ENCODE measurements around the gene MRTFB. TPM values are rescaled to one million over a fixed set of nuclear protein-coding genes. Genes with fewer than 3 reads are reported as not detected.

MRTFB gene
- total RNA-seq, 1 experiment from 2014 or later = 30.0 TPM

DNA sequence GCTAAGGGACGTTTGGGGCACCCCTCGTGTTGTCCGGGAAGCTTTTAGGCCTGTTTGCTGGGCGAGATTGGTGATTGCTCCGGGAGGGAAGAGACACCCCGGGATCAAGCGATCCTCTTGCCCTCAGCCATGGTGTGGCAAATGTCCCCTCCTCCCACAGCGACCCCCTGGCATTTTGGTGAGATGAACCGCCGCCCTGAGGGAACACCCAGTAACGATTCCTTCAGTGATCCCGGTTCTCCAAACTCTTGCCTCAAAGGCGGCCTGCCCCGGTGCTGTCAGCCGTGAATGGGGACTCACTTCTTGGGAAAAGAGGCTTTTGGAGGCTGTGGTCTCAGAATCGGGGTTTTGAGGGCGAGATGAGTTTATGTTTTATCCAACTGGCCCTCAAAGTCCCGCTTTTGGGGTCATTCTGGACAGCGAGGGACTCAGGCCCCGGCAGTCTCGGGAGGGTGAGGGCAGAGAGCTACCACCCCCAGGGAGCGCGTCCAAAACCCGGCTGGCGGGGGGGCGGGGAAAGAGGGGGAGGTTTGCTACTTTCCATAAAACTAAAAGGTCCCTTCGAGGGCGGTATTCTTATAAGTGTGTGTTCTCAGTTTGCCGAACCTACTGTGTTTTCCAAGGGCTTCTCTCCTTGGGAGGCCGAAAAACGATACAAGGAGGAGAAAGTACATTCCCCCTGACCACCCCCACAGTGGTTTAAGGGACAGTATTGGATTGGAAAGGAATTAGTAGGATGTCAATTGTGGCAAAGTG, 232.7 kb downstream of the MRTFB start:
- intact Hi-C loops (cut with micrococcal nuclease) = loop anchor here (5.0 kb wide), 1 partner anchor 93 kb away; no protein-coding TSS in a partner anchor
- Mint-ChIP-seq H3K36me3 (ENCODE audit: insufficient read depth, unreplicated experiment) (peaks cover 11% of the 10 kb centered on the region), H3K4me3 (ENCODE audit: unreplicated experiment) (peak overlapping the region; percentile 81), H3K27ac (ENCODE audit: low read depth, unreplicated experiment) (no peak overlapping the region), H3K27me3 (ENCODE audit: insufficient read depth, unreplicated experiment) (no peaks in the 10 kb centered on the region), H3K4me1 (ENCODE audit: insufficient read depth, unreplicated experiment) (peaks cover 50% of the 10 kb centered on the region), H3K9me3 (ENCODE audit: unreplicated experiment) (no peaks in the 10 kb centered on the region)
- ChIA-PET POLR2A (interaction anchor here (0.6 to 3.4 kb wide), 5 partner anchors 13 to 1176 kb away, joined by 3 to 19 read pairs (median 3); no protein-coding TSS in a partner anchor), CTCF (interaction anchor here (0.7 to 1.2 kb wide), 3 partner anchors 14 to 381 kb away, joined by 4 to 5 read pairs (median 5); no protein-coding TSS in a partner anchor)
- no TSS peak for BruUV-seq (replicated peaks)
- DNase-seq (ENCODE audit: unreplicated experiment) = no peak
- no peak for TF ChIP-seq CTCF (IDR thresholded peaks at IDR 0.05; ENCODE audit: unreplicated experiment)

GRCh38 chr16:14304891-14305460, 233.9 kb downstream of the MRTFB start:
- Mint-ChIP-seq H3K9me3 (ENCODE audit: unreplicated experiment) (no peaks in the 10 kb centered on the region), H3K36me3 (ENCODE audit: insufficient read depth, unreplicated experiment) (peaks cover 16% of the 10 kb centered on the region), H3K27ac (ENCODE audit: low read depth, unreplicated experiment) (peak overlapping the region; percentile 94), H3K27me3 (ENCODE audit: insufficient read depth, unreplicated experiment) (no peaks in the 10 kb centered on the region), H3K4me3 (ENCODE audit: unreplicated experiment) (peak overlapping the region; percentile 25), H3K4me1 (ENCODE audit: insufficient read depth, unreplicated experiment) (peaks cover 62% of the 10 kb centered on the region)
- TF ChIP-seq CTCF (IDR thresholded peaks at IDR 0.05; ENCODE audit: unreplicated experiment) = no peak
- DNase-seq (ENCODE audit: unreplicated experiment) = no peak
- BruUV-seq (replicated peaks) = no TSS peak
- ChIA-PET CTCF (interaction anchor here (0.5 to 3.2 kb wide), 3 partner anchors 20 to 382 kb away, joined by 3 to 7 read pairs (median 4); no protein-coding TSS in a partner anchor), POLR2A (interaction anchor here (0.5 to 3.4 kb wide), 6 partner anchors 12 to 223 kb away, joined by 3 to 19 read pairs (median 4); no protein-coding TSS in a partner anchor)
- intact Hi-C loops (cut with micrococcal nuclease) = loop anchor here (5.0 kb wide), 1 partner anchor 92 kb away; no protein-coding TSS in a partner anchor

DNA sequence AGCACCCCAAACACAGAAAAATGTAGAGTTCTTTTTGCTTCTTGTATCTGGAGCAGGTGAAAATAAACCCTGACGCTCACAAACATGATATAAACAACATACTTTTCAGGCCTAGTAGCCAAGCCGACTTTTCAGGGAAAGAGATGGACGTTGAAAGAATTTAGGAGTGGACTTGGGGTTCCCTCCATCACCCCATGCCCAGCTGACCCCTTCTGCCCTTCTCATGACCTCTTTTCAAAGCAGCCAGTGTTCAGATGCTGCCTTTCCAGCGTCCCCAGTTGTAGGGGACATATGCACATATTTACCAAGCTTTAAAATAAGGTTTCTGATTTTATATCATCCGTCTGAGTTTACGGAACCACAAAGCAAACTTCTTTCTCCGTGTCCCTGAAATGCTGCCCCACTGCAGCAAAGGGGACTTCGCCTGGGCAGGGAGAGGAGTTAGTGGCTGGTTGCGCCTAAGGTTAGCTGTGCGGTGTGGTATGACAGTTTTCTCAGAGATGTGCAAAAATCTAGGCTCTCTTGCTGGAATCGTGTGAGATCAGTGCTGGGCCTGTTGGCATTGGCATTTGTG, 235.5 kb downstream of the MRTFB start:
- peak overlapping the region; percentile 16 for H3K4me3 Mint-ChIP-seq (ENCODE audit: unreplicated experiment)
- H3K27me3 Mint-ChIP-seq (ENCODE audit: insufficient read depth, unreplicated experiment) = no peaks in the 10 kb centered on the region
- H3K36me3 Mint-ChIP-seq (ENCODE audit: insufficient read depth, unreplicated experiment) = peaks cover 22% of the 10 kb centered on the region
- no peaks in the 10 kb centered on the region for H3K9me3 Mint-ChIP-seq (ENCODE audit: unreplicated experiment)
- H3K4me1 Mint-ChIP-seq (ENCODE audit: insufficient read depth, unreplicated experiment) = peaks cover 57% of the 10 kb centered on the region
- no peak for DNase-seq (ENCODE audit: unreplicated experiment)
- CTCF ChIA-PET = interaction anchor here (3.2 kb wide), 1 partner anchor 383 kb away, joined by 7 read pairs; no protein-coding TSS in a partner anchor
- POLR2A ChIA-PET = interaction anchor here (0.6 to 3.4 kb wide), 7 partner anchors 21 to 293 kb away, joined by 3 to 19 read pairs (median 4); no protein-coding TSS in a partner anchor
- no peak for TF ChIP-seq CTCF (IDR thresholded peaks at IDR 0.05; ENCODE audit: unreplicated experiment)
- no TSS peak for BruUV-seq (replicated peaks)
- peak overlapping the region; percentile 94 for H3K27ac Mint-ChIP-seq (ENCODE audit: low read depth, unreplicated experiment)
- intact Hi-C loops (cut with micrococcal nuclease) = no loop called here

All from MCF 10A (cell line).